GM12878 (cell line): Measurements from ENCODE around the gene TPO. TPM values are rescaled to one million over a fixed set of nuclear protein-coding genes. Genes with fewer than 3 reads are reported as not detected.

Source experiments
- ATAC-seq: fragments of 200-7000 bp; cut with Tn5 transposase; 3 replicates; pipeline ENCODE4 v1.9.1; 2020; ENCODE audit warnings: mild to moderate bottlenecking, moderate library complexity
- BruUV-seq: library from RNA; stranded (reverse); fragments of 400-500 nt; replicated peaks from 2 replicates; lab custom pipeline; 2021; lab: Mats Ljungman, UMichigan
- CTCF ChIA-PET: fragments of 300-600 bp; sonication (Branson Sonifier 250); formaldehyde crosslinking; extraction: SDS; loops from one replicate; lab custom pipeline; 2021; ENCODE audit warnings: inconsistent platforms; lab: Yijun Ruan, JAX
- POLR2A ChIA-PET: fragments of 350-600 bp; formaldehyde crosslinking; extraction: SDS; loops from one replicate; lab custom pipeline; 2021; ENCODE audit warnings: inconsistent platforms; lab: Charles Lee
- RAD21 ChIA-PET: fragments of 300-600 bp; sonication (Branson Sonifier 250); formaldehyde crosslinking; loops from one replicate; lab custom pipeline; 2023; ENCODE audit warnings: antibody characterized with exemption; ENCODE audit not compliant: unreplicated experiment; lab: Charles Lee
- SMC1A ChIA-PET: fragments of 300-600 bp; sonication (Branson Sonifier 250); formaldehyde crosslinking; loops from one replicate; lab custom pipeline; 2023; ENCODE audit not compliant: unreplicated experiment, uncharacterized antibody; lab: Charles Lee
- DNase-seq: peaks from one replicate; pipeline ENCODE4 v3.0.0-alpha.2; 2011; ENCODE audit warnings: low read depth, low spot score
- FAIRE-seq: peaks from 3 replicates; lab custom pipeline; 2011; peaks lifted over from hg19 to GRCh38; lab: Jason Lieb, UNC
- H2AFZ ChIP-seq: 2 replicates; pipeline ENCODE4 v1.6.0; 2011; ENCODE audit warnings: low read depth, low read length, control low read depth; ENCODE audit not compliant: control insufficient read depth
- H3K27ac ChIP-seq: 2 replicates; pipeline ENCODE4 v1.5.1; 2011; ENCODE audit warnings: control low read depth; ENCODE audit not compliant: control insufficient read depth, insufficient read depth
- H3K27me3 ChIP-seq, 2 experiments: replicated peaks in 1 of 2; 2 replicates each; pipeline versions ENCODE4 v1.6.0 to v1.6.1; 2011; ENCODE audit warnings: low read length in 1 of 2; ENCODE audit not compliant: control insufficient read depth in 2 of 2, insufficient read depth in 2 of 2
- H3K36me3 ChIP-seq, 2 experiments: 2 replicates each; pipeline ENCODE4 v1.5.1; 2011; ENCODE audit warnings: low read length in 1 of 2; ENCODE audit not compliant: control insufficient read depth in 2 of 2, insufficient read depth in 2 of 2
- H3K4me1 ChIP-seq: 2 replicates; pipeline ENCODE4 v1.6.1; 2011; ENCODE audit warnings: mild to moderate bottlenecking, low read length, moderate library complexity, mixed read lengths; ENCODE audit not compliant: control insufficient read depth, insufficient read depth
- H3K4me2 ChIP-seq: 2 replicates; pipeline ENCODE4 v1.6.0; 2011; ENCODE audit warnings: control low read depth; ENCODE audit not compliant: control insufficient read depth, insufficient read depth
- H3K4me3 ChIP-seq: fragments of 200-600 bp; sonication (generic); 2 replicates; pipeline ENCODE4 v1.5.1; 2016
- H3K79me2 ChIP-seq: 2 replicates; pipeline ENCODE4 v1.6.0; 2011; ENCODE audit warnings: low read length; ENCODE audit not compliant: control insufficient read depth, insufficient read depth
- H3K9ac ChIP-seq: 2 replicates; pipeline ENCODE4 v1.8.0; 2011; ENCODE audit warnings: low read length, control low read depth, mixed read lengths; ENCODE audit not compliant: control insufficient read depth, insufficient read depth
- H3K9me3 ChIP-seq: replicated peaks from 3 replicates; pipeline ENCODE4 v1.5.1; 2011; ENCODE audit warnings: mild to moderate bottlenecking, low read length; ENCODE audit not compliant: control insufficient read depth, insufficient read depth
- H4K20me1 ChIP-seq: 2 replicates; pipeline ENCODE4 v1.6.0; 2011; ENCODE audit not compliant: control insufficient read depth, insufficient read depth
- HDAC6 ChIP-seq: fragments of 200-600 bp; sonication (generic); IDR thresholded peaks from one replicate; pipeline ENCODE4 v1.8.0; 2017; ENCODE audit warnings: antibody characterized with exemption; ENCODE audit not compliant: unreplicated experiment
- PAX8 ChIP-seq: fragments of 450-650 bp; IDR thresholded peaks from 2 replicates; pipeline ENCODE4 v1.6.1; 2017; ENCODE audit warnings: mild to moderate bottlenecking, moderate library complexity
- ZNF207 ChIP-seq: fragments of 450-650 bp; IDR thresholded peaks from 2 replicates; pipeline ENCODE4 v1.6.1; 2014; ENCODE audit warnings: antibody characterized with exemption, mild to moderate bottlenecking, borderline replicate concordance
- WGBS: methylation state at CpG from one replicate; pipeline ENCODE4 v1.1.6; 2016; ENCODE audit warnings: low lambda C conversion rate; ENCODE audit not compliant: insufficient replicate concordance, insufficient coverage; ENCODE audit errors: missing lambda C conversion rate; 5-methylcytosine and 5-hydroxymethylcytosine counted together
- in situ Hi-C: fragments of 300-500 bp; cut with MboI; formaldehyde crosslinking; loops from 9 replicates; pipeline ENCODE4 v1.14.3; 2018; ENCODE audit warnings: mixed read lengths
- intact Hi-C: fragments of 100-400 bp; cut with micrococcal nuclease; formaldehyde crosslinking; loops from one replicate; pipeline ENCODE4 v1.14.2; 2022; ENCODE audit not compliant: unreplicated experiment
- polyA plus RNA-seq, 11 experiments: library from polyadenylated mRNA; depleted of rRNA in 4 of 11; unstranded in 6 of 11; stranded (reverse) in 5 of 11; fragments of >200 nt; fragmentation: Nextera tagmentation in 4 of 11; fragmentation: Illumina TruSeq in 1 of 11; extraction: Ambion mirVana in 4 of 11; extraction: Trizol in 1 of 11; gene quantifications; 1 replicate in 1 of 11; 2 replicates in 10 of 11; pipeline versions ENCODE4 v1.2.1 to v1.2.3, GENCODE V29; 2011 to 2016; ENCODE audit warnings: inconsistent platforms in 2 of 11, missing spikeins in 2 of 11, low read depth in 1 of 11
- total RNA-seq, 4 experiments: library from RNA; depleted of rRNA in 3 of 4; stranded (reverse); fragments of >200 nt in 3 of 4; fragmentation: Illumina TruSeq in 1 of 4; extraction: Trizol in 1 of 4; gene quantifications; 2 replicates each; pipeline versions ENCODE4 v1.2.1 to v1.2.3, GENCODE V29; 2013 to 2021
- TF ChIP-seq, protein P1 (sequence below): fragments of 150-350 bp; IDR thresholded peaks from 2 replicates; pipeline ENCODE4 v1.6.1; 2014; ENCODE audit warnings: mild to moderate bottlenecking, low read depth, low read length
- TF ChIP-seq, protein P2 (sequence below): fragments of 450-650 bp; IDR thresholded peaks from 2 replicates; pipeline ENCODE4 v1.6.1; 2014; ENCODE audit warnings: mild to moderate bottlenecking
- TF ChIP-seq, protein P3 (sequence below): IDR thresholded peaks from 2 replicates; pipeline ENCODE4 v1.6.1; 2011; ENCODE audit warnings: low read depth, mild to moderate bottlenecking, low read length, moderate library complexity, borderline replicate concordance; ENCODE audit errors: extremely low read depth
- TF ChIP-seq, protein P4 (sequence below): IDR thresholded peaks from 2 replicates; pipeline ENCODE4 v1.6.1; 2012; ENCODE audit warnings: improper control_type of control experiment, low read depth, low read length; ENCODE audit not compliant: insufficient replicate concordance

Gene TPO
- total and polyA plus RNA-seq, 10 of the 15 experiments (the other 5 are each of a cell fraction or from before 2014, with no cell fraction given): 0.07 to 0.11 TPM; not detected in 8

DNA sequence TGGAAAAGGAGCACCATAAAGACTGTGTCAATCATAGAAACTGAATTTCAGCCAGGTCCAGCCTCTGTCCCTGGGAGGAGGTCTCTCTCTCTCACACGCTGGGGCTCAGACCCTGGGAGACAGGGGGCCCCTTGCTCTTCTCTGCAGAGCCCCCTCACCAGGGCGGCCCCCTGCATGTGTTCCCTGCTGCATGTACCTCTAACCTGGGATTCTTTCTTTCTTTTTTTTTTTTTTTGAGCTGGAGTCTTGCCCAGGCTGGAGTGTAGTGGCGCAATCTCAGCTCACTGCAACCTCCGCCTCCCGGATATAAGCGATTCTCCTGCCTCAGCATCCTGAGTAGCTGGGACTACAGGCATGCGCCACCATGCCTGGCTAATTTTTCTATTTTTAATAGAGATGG is 46.5 kb downstream of the TPO start (continued):
- TF ChIP-seq, protein P1, sequence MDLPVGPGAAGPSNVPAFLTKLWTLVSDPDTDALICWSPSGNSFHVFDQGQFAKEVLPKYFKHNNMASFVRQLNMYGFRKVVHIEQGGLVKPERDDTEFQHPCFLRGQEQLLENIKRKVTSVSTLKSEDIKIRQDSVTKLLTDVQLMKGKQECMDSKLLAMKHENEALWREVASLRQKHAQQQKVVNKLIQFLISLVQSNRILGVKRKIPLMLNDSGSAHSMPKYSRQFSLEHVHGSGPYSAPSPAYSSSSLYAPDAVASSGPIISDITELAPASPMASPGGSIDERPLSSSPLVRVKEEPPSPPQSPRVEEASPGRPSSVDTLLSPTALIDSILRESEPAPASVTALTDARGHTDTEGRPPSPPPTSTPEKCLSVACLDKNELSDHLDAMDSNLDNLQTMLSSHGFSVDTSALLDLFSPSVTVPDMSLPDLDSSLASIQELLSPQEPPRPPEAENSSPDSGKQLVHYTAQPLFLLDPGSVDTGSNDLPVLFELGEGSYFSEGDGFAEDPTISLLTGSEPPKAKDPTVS: no peak

DNA sequence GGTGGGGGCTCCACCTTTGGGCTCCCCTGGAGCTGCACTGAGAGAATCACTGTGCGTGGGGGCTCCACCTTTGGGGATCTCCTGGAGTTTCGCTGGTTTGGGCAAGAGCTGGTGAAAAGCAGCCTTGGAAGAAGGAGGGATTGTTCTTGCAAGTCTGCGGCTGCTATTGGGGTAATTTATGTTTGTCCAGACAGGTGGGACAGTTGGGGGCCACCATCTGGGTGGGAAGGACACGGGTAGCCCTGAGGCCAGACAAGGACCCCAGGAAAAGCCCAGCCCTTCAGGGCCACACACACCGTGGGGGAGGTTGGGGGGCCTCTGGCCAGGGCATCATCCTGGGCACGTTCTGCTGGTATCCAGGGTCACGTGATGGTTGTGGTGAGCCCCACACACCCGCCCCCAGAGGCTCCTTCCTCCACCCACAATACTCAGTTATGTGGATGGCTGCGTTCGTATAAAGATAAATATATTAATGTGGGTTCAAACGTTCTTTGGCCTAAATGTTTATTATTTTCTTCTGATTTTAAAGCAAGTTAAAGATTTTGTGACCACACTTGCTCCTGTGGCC is 47.7 kb downstream of the TPO start:
- Histone ChIP-seq H3K4me2 (no peak overlapping the region), H3K9ac (no peak overlapping the region), H2AFZ (no peak overlapping the region), H3K36me3 (no peaks in the 10 kb centered on the region), H3K4me3 (no peak overlapping the region), H3K9me3 (no peaks in the 10 kb centered on the region; the same call in 2 of the 3 replicates), H3K4me1 (no peaks in the 10 kb centered on the region), H3K27ac (no peak overlapping the region), H4K20me1 (no peaks in the 10 kb centered on the region), H3K27me3 (no peaks in the 10 kb centered on the region), H3K79me2 (no peaks in the 10 kb centered on the region)
- ChIA-PET POLR2A (no interaction called here), RAD21 (no interaction called here), CTCF (no interaction called here), SMC1A (no interaction called here)
- intact Hi-C loops: no loop called here
- WGBS: 29% methylated on average over 11 of the region's 11 CpGs
- FAIRE-seq (no peak), DNase-seq (no peak), ATAC-seq (no peak)
- no TSS peak for BruUV-seq
- in situ Hi-C loops: no loop called here
- TF ChIP-seq HDAC6: no peak
- TF ChIP-seq, protein P2, sequence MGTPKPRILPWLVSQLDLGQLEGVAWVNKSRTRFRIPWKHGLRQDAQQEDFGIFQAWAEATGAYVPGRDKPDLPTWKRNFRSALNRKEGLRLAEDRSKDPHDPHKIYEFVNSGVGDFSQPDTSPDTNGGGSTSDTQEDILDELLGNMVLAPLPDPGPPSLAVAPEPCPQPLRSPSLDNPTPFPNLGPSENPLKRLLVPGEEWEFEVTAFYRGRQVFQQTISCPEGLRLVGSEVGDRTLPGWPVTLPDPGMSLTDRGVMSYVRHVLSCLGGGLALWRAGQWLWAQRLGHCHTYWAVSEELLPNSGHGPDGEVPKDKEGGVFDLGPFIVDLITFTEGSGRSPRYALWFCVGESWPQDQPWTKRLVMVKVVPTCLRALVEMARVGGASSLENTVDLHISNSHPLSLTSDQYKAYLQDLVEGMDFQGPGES: no peak
- no peak for TF ChIP-seq PAX8
- TF ChIP-seq ZNF207: no peak
- TF ChIP-seq, protein P3, sequence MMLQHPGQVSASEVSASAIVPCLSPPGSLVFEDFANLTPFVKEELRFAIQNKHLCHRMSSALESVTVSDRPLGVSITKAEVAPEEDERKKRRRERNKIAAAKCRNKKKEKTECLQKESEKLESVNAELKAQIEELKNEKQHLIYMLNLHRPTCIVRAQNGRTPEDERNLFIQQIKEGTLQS: no peak
- TF ChIP-seq, protein P4, sequence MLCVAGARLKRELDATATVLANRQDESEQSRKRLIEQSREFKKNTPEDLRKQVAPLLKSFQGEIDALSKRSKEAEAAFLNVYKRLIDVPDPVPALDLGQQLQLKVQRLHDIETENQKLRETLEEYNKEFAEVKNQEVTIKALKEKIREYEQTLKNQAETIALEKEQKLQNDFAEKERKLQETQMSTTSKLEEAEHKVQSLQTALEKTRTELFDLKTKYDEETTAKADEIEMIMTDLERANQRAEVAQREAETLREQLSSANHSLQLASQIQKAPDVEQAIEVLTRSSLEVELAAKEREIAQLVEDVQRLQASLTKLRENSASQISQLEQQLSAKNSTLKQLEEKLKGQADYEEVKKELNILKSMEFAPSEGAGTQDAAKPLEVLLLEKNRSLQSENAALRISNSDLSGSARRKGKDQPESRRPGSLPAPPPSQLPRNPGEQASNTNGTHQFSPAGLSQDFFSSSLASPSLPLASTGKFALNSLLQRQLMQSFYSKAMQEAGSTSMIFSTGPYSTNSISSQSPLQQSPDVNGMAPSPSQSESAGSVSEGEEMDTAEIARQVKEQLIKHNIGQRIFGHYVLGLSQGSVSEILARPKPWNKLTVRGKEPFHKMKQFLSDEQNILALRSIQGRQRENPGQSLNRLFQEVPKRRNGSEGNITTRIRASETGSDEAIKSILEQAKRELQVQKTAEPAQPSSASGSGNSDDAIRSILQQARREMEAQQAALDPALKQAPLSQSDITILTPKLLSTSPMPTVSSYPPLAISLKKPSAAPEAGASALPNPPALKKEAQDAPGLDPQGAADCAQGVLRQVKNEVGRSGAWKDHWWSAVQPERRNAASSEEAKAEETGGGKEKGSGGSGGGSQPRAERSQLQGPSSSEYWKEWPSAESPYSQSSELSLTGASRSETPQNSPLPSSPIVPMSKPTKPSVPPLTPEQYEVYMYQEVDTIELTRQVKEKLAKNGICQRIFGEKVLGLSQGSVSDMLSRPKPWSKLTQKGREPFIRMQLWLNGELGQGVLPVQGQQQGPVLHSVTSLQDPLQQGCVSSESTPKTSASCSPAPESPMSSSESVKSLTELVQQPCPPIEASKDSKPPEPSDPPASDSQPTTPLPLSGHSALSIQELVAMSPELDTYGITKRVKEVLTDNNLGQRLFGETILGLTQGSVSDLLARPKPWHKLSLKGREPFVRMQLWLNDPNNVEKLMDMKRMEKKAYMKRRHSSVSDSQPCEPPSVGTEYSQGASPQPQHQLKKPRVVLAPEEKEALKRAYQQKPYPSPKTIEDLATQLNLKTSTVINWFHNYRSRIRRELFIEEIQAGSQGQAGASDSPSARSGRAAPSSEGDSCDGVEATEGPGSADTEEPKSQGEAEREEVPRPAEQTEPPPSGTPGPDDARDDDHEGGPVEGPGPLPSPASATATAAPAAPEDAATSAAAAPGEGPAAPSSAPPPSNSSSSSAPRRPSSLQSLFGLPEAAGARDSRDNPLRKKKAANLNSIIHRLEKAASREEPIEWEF: no peak
